ENCODE results near the gene KIF18B. TPM values are rescaled to one million over a fixed set of nuclear protein-coding genes. Genes with fewer than 3 reads are reported as not detected.
A peak's percentile ranks its signal among the peaks of the same experiment; 100 is the strongest.

The KIF18B gene
- total RNA-seq, 4 donors from 2014 or later: 0.30 to 0.66 TPM; not detected in 2

GRCh38 chr17:44919411-44919810 is 28.2 kb downstream of the KIF18B start:
- Histone ChIP-seq H3K4me1 (peaks cover 0 to 67% (median 28%) of the 10 kb centered on the region in 4 donors), H3K4me3 (no peak overlapping the region), H3K27me3 (no peaks in the 10 kb centered on the region), H3K36me3 (no peaks in the 10 kb centered on the region), H3K27ac (peak overlapping the region in 3 of 4 donors; percentile 43 to 78 (median 70)), H3K9me3 (no peaks in the 10 kb centered on the region)
- TF ChIP-seq, protein P1, sequence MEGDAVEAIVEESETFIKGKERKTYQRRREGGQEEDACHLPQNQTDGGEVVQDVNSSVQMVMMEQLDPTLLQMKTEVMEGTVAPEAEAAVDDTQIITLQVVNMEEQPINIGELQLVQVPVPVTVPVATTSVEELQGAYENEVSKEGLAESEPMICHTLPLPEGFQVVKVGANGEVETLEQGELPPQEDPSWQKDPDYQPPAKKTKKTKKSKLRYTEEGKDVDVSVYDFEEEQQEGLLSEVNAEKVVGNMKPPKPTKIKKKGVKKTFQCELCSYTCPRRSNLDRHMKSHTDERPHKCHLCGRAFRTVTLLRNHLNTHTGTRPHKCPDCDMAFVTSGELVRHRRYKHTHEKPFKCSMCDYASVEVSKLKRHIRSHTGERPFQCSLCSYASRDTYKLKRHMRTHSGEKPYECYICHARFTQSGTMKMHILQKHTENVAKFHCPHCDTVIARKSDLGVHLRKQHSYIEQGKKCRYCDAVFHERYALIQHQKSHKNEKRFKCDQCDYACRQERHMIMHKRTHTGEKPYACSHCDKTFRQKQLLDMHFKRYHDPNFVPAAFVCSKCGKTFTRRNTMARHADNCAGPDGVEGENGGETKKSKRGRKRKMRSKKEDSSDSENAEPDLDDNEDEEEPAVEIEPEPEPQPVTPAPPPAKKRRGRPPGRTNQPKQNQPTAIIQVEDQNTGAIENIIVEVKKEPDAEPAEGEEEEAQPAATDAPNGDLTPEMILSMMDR (IDR thresholded peaks at IDR 0.05): no peak
- WGBS, 2 donors: 62 to 80% methylated on average over 2 of the region's 2 CpGs
- DNase-seq (ENCODE audit: low spot score in 2 of 2): no peak

DNA sequence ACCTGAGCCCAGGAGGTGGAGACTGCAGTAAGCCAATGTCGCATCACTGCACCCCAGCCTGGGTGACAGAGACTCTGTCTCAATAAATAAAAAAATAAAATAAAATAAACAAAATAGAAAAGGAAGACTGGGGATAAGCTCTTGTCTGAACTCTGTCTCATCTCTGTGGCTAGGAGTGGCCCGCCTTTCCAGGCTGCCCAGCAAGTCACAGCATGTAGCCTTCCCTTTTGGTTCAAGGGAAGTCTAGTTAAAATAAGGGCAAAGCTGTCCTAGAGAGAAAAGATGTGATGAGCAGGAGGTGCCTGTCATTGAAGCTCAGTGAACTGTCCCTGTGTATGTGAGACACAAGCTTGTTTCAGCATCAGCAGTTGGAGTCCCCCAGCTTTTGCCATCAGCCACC is 29.6 kb downstream of the KIF18B start:
- DNase-seq (ENCODE audit: low spot score in 2 of 2): no peak
- Histone ChIP-seq H3K27ac (peak overlapping the region in 2 of 4 donors; percentile 76 to 83), H3K4me1 (peaks cover 0 to 77% (median 28%) of the 10 kb centered on the region in 4 donors)

DNA sequence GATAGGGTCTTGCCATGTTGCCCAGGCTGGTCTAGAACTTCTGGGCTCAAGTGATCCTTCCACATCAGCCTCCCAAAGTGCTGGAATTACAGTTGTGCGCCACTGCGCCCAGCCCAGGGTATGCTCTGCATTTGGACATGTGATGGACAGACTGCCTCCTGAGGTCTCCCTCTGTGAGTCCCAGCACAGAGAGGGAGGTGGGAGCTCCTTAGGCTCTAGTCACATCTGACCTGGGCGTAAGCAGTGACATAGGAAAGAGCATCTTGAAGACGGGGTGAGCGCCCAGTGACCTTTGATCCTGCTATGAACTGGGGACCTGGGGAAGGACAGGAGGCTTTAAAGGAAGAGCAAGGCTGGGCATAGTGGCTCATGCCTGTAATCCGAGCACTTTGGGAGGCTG is 30.1 kb downstream of the KIF18B start:
- H3K9me3 ChIP-seq: no peaks in the 10 kb centered on the region
- peaks cover 0 to 77% (median 28%) of the 10 kb centered on the region in 4 donors for H3K4me1 ChIP-seq
- no peak for TF ChIP-seq EP300 (IDR thresholded peaks at IDR 0.05)
- TF ChIP-seq, protein P1 (IDR thresholded peaks at IDR 0.05): no peak
- no peak for TF ChIP-seq POLR2A (IDR thresholded peaks at IDR 0.05)
- no peak overlapping the region for H3K4me3 ChIP-seq
- 80 to 81% methylated on average over 6 of the region's 6 CpGs for WGBS, 2 donors
- H3K27ac ChIP-seq: peak overlapping the region in 3 of 4 donors; percentile 41 to 83 (median 76)
- H3K36me3 ChIP-seq: no peaks in the 10 kb centered on the region
- H3K27me3 ChIP-seq: peaks cover 0 to 8% of the 10 kb centered on the region in 2 donors
- DNase-seq (ENCODE audit: low spot score in 2 of 2): no peak

More for the DNA sequence above, 29.6 kb downstream of the KIF18B start:
- peaks cover 0 to 4% of the 10 kb centered on the region in 2 donors for H3K27me3 ChIP-seq
- H3K36me3 ChIP-seq: no peaks in the 10 kb centered on the region
- H3K4me3 ChIP-seq: no peak overlapping the region
- WGBS, 2 donors: 98% methylated on average over 2 of the region's 2 CpGs
- H3K9me3 ChIP-seq: no peaks in the 10 kb centered on the region
- TF ChIP-seq, protein P1 (IDR thresholded peaks at IDR 0.05): no peak
- TF ChIP-seq POLR2A (IDR thresholded peaks at IDR 0.05) (no peak), EP300 (IDR thresholded peaks at IDR 0.05) (no peak)

DNA sequence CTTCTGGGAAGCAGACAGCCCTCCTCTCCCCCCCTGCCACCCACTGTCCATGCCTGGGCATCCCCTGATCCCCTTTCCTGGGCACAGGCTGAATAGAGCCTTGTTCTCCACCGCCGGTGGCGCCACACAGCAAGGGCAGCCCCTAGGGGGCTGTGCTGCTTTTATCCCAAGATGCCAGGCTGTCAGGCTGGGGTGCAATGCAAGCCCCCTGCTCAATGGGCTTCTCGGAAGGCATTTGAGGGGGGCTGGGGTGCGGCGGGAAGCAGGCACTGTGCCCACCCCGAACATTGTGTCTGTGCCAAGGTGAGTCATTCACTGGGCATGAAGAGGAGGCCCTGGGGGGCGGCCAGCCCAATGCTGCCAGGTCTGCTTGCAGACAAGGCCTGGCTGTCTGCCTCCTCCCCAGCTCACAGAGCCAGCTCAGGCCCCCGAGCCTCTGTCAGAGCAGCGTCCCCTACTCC is 30.8 kb downstream of the KIF18B start:
- Histone ChIP-seq H3K4me1 (peaks cover 0 to 77% (median 28%) of the 10 kb centered on the region in 4 donors), H3K27ac (peak overlapping the region; percentile 32 to 83 (median 71)), H3K27me3 (peaks cover 0 to 13% of the 10 kb centered on the region in 2 donors), H3K9me3 (no peaks in the 10 kb centered on the region), H3K4me3 (no peak overlapping the region), H3K36me3 (no peaks in the 10 kb centered on the region)
- WGBS, 2 donors: 22 to 33% methylated on average over 6 to 10 of the region's 10 CpGs
- no peak for DNase-seq (ENCODE audit: low spot score in 2 of 2)
- TF ChIP-seq POLR2A (IDR thresholded peaks at IDR 0.05): no peak
- TF ChIP-seq, protein P1 (IDR thresholded peaks at IDR 0.05): peak in 1 of 5 experiments; percentile 14
- peak; percentile 18 to 73 for TF ChIP-seq EP300 (IDR thresholded peaks at IDR 0.05)

GRCh38 chr17:44915862-44916780 is 31.5 kb downstream of the KIF18B start:
- Histone ChIP-seq H3K9me3 (no peaks in the 10 kb centered on the region), H3K27me3 (peaks cover 0 to 20% of the 10 kb centered on the region in 2 donors), H3K36me3 (no peaks in the 10 kb centered on the region), H3K4me3 (no peak overlapping the region), H3K4me1 (peaks cover 0 to 77% (median 34%) of the 10 kb centered on the region in 4 donors), H3K27ac (peak overlapping the region; percentile 32 to 83 (median 71))
- TF ChIP-seq EP300 (IDR thresholded peaks at IDR 0.05) (no peak), POLR2A (IDR thresholded peaks at IDR 0.05) (no peak)
- TF ChIP-seq, protein P1 (IDR thresholded peaks at IDR 0.05): no peak
- no peak for DNase-seq (ENCODE audit: low spot score in 2 of 2)
- 47 to 61% methylated on average over 11 of the region's 11 CpGs for WGBS, 2 donors

All from tibial nerve (tissue), 4 donors.